ENCODE data around the gene TBC1D17.

Gene TBC1D17

GRCh38 chr19:49862391-49863253 is 14.9 kb upstream of the TBC1D17 start:
- peak; percentile 63 for DNase-seq

GRCh38 chr19:49863254-49863934 is 14.1 kb upstream of the TBC1D17 start:
- no peak for DNase-seq

DNA sequence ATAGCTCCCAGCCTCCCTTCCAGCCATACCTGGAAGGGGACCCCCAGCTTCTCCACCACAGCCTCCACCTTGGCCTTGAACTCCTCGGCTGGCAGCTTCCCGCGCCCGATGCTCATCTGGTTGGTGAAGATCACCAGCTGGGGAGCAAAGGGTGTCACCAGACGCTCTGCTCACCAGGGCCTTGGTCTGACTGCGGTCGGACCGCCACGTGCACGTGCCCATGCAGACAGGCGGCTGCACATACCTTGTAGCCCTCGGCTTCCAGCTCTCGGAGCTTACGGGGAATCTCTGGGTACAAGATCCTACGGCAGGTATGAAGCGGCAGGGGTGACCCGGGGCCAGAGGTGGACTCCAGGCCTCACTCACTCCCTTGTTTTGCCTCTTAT is 13.6 kb upstream of the TBC1D17 start:
- DNase-seq = no peak

GRCh38 chr19:49864890-49865289 is 12.6 kb upstream of the TBC1D17 start:
- DNase-seq = no peak

GRCh38 chr19:49866933-49867782 is 10.3 kb upstream of the TBC1D17 start, which contains the start of gene PNKP:
Gene PNKP (minus strand): TSS chr19:49867576. CDS start chr19:49867204, 372 bp downstream.
- peak; percentile 95 for DNase-seq

- DNase-seq = no peak
These were observed 8.5 kb upstream of the TBC1D17 start for GRCh38 chr19:49869009-49869483.

DNA sequence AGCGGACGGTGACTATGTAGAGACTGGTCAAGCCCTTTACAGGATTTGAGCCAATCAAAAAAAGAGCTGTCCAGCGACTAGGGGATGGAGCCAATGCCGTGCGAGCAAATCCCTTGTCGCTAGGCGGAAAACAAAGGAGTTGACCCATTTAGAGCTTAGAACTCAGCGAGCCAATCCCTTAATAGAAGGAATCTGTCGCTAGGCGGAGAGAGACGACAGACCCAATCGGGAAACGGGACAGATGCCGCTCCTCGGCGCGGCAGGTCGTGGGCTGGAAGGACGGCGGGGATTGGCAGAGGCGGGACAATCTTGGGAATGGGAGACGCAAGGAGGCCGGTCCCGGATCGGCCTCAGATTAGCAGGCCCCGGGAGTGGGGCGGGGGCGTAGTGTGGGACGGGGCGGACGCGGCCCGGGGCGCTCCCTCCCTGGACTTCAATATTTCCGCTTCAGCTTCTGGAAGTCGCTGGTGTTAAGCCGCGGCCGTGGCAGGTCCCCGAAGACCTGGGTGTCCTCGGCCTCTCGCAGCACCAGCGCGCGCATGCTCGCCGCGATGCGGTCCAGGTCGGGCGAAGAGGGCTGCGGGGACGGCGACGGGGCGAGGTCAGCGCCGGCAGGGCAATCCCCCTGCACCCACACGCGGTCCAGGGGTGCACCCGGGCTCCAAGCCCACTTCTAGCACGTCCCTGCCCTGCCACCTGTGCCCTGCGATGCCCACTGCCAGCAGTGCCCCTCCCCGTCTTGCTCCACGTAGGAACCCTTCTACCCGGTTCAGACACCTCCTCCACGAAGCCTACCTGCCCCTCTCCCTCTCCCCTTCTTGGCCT is 7.8 kb upstream of the TBC1D17 start:
- peak; percentile 100 for DNase-seq

- peak; percentile 48 for DNase-seq
These were observed 7.1 kb upstream of the TBC1D17 start for GRCh38 chr19:49870309-49870901.

- DNase-seq = no peak
These were observed 6.0 kb upstream of the TBC1D17 start for GRCh38 chr19:49871349-49871985.

- DNase-seq = no peak
These were observed 5.0 kb upstream of the TBC1D17 start for GRCh38 chr19:49872245-49873128.

DNA sequence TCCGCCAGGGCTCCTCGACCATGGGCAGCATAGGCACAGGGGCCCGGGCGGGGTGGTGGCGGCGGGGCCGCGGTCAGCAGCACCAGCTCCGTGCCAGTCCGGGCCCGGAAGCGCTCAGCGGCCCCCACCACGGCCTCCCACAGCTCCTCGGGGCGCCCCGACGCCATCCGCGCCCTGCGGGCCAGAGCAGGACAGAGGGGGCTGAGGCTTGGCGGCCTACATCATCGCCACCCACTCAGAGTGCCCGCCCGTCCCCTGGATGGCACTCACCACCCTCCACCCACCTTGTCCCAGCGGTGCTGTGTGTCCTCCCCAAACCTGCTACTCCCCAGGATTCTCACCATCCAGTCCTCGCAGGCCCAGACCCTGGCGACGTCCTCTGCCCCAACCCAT is 4.4 kb upstream of the TBC1D17 start:
- DNase-seq = no peak

- DNase-seq = no peak
These were observed 3.7 kb upstream of the TBC1D17 start for GRCh38 chr19:49873834-49874233.

DNA sequence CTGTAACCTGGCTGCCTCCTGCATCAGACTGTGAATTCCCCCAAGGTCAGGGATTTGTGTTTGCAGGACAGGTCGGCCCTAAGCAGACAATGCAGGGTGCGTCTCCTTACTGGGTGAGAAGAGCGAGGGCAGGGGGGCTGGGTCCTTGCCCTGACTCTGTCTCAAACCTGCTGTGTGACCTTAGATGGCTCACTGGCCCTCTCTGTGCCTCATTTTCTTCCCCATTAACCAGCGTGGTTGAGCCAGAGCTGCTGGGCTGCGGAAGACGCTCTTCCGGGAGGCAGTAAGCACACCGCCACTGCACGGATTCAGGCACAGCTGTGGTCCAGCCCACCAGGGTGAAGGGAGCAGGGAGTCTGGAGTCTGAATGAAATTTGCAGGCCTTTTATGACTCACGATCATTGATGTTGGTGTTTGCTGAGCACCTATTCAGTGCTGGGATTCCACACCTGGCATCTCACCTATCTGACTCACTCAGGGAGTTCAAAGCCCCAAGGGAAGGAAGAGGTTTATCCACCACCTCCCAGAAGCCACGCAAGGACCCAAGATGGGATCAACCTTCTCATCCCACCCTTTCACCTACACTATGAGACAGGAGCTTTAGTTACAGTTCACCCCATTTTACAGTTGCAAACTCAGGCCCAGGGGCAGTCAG is 2.9 kb upstream of the TBC1D17 start:
- no peak for DNase-seq

GRCh38 chr19:49875177-49875576 is 2.3 kb upstream of the TBC1D17 start:
- no peak for DNase-seq

GRCh38 chr19:49875857-49876421 is 1.6 kb upstream of the TBC1D17 start:
- peak; percentile 78 for DNase-seq

DNA sequence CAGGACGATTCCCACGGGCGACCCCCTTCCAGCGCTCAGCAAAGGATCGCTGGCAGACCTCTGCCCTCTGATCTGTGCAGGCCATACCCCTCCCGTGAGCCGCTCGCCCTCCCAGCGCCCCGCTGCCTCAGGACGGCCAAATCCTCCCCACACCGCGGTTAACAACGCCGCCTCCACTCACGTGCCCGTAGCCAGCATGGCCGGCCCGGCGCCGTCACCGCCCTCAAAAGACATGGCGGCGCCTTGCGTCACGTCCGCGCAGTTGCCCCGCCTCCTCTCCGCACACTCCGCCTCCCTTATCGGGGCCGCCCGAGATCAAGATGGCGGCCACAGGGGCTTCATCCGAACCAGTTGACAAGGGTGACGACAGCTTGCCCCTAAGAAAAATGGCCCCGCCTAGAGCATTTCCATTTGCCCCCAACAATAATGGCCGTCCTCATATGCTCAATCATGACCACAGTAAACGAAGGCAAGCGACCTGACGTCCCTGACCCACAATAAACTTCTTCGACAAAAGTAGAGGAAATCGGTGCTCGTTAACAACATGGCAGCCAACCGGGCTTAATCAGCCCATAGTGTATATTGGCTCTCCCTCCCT is 981 bp upstream of the TBC1D17 start:
- peak; percentile 99 for DNase-seq

- DNase-seq = peak; percentile 98
These were observed 609 bp downstream of the TBC1D17 start for GRCh38 chr19:49877879-49878743.

DNA sequence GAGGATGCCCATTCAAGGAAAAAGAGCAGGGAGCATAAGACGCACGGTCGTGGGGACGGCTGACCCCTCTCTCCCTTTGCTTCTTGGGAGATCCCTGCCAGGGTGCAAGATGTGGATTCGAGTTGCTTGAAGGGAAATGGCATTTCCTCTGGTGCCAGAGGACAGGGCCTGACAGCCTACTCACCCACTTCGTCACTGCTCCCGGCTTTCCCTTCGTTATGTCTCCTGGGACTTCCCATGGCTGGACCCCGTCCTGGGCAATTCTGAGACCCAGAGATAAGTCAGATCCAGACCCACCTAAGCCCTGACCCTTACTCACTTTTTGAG is 1.2 kb downstream of the TBC1D17 start:
- DNase-seq = no peak
